ENCODE measurements around the gene SPTB.

The SPTB gene

GRCh38 chr14:64808449-64808848, 71.3 kb downstream of the SPTB start:
- no peaks in the 10 kb centered on the region for H3K79me2 ChIP-seq (ENCODE audit: insufficient read depth, low read length)
- no peaks in the 10 kb centered on the region for H3K9me2 ChIP-seq (replicated peaks; ENCODE audit: insufficient read depth, low read length)
- no peaks in the 10 kb centered on the region for H3F3A ChIP-seq (ENCODE audit: insufficient read depth)
- no peaks in the 10 kb centered on the region for H4K20me1 ChIP-seq (ENCODE audit: low read depth, low read length)
- no peak overlapping the region for H3K9ac ChIP-seq (ENCODE audit: low read length)
- H3K27me3 ChIP-seq (ENCODE audit: low read length), result no peaks in the 10 kb centered on the region
- no peak overlapping the region for H3K4me2 ChIP-seq (ENCODE audit: low read depth, low read length, poor library complexity, severe bottlenecking)
- no peak overlapping the region for H3K4me3 ChIP-seq (ENCODE audit: insufficient read depth, low read length, poor library complexity, severe bottlenecking)
- H3K27ac ChIP-seq (ENCODE audit: low read depth, low read length), result no peak overlapping the region
- no peaks in the 10 kb centered on the region for H3K36me3 ChIP-seq (ENCODE audit: low read length)
- H2AFZ ChIP-seq (ENCODE audit: low read depth, low read length, severe bottlenecking), result no peak overlapping the region
- H3K9me3 ChIP-seq (ENCODE audit: insufficient read depth, low read length), result no peaks in the 10 kb centered on the region
- TF ChIP-seq CTCF (IDR thresholded peaks at IDR 0.05; ENCODE audit: insufficient read depth, low read length, poor library complexity, severe bottlenecking) (no peak), EZH2phosphoT487 (conservative IDR thresholded peaks at IDR 0.05; ENCODE audit: low read length) (no peak)

GRCh38 chr14:64807551-64807950, 72.2 kb downstream of the SPTB start:
- no peaks in the 10 kb centered on the region for H3F3A ChIP-seq (ENCODE audit: insufficient read depth)
- no peak overlapping the region for H3K9ac ChIP-seq (ENCODE audit: low read length)
- no peak overlapping the region for H2AFZ ChIP-seq (ENCODE audit: low read depth, low read length, severe bottlenecking)
- TF ChIP-seq EZH2phosphoT487 (conservative IDR thresholded peaks at IDR 0.05; ENCODE audit: low read length), result no peak
- TF ChIP-seq CTCF (IDR thresholded peaks at IDR 0.05; ENCODE audit: insufficient read depth, low read length, poor library complexity, severe bottlenecking), result no peak
- no peaks in the 10 kb centered on the region for H3K27me3 ChIP-seq (ENCODE audit: low read length)
- no peaks in the 10 kb centered on the region for H3K9me3 ChIP-seq (ENCODE audit: insufficient read depth, low read length)
- no peaks in the 10 kb centered on the region for H3K9me2 ChIP-seq (replicated peaks; ENCODE audit: insufficient read depth, low read length)
- H3K4me2 ChIP-seq (ENCODE audit: low read depth, low read length, poor library complexity, severe bottlenecking), result no peak overlapping the region
- no peak overlapping the region for H3K4me3 ChIP-seq (ENCODE audit: insufficient read depth, low read length, poor library complexity, severe bottlenecking)
- no peak overlapping the region for H3K27ac ChIP-seq (ENCODE audit: low read depth, low read length)
- no peaks in the 10 kb centered on the region for H4K20me1 ChIP-seq (ENCODE audit: low read depth, low read length)
- H3K36me3 ChIP-seq (ENCODE audit: low read length), result no peaks in the 10 kb centered on the region
- H3K79me2 ChIP-seq (ENCODE audit: insufficient read depth, low read length), result no peaks in the 10 kb centered on the region

- Histone ChIP-seq H3K27me3 (ENCODE audit: low read length) (no peaks in the 10 kb centered on the region), H3K9me3 (ENCODE audit: insufficient read depth, low read length) (no peaks in the 10 kb centered on the region), H3K27ac (ENCODE audit: low read depth, low read length) (no peak overlapping the region), H3K9me2 (replicated peaks; ENCODE audit: insufficient read depth, low read length) (no peaks in the 10 kb centered on the region), H3K79me2 (ENCODE audit: insufficient read depth, low read length) (no peaks in the 10 kb centered on the region), H3K36me3 (ENCODE audit: low read length) (no peaks in the 10 kb centered on the region), H3F3A (ENCODE audit: insufficient read depth) (no peaks in the 10 kb centered on the region), H3K9ac (ENCODE audit: low read length) (no peak overlapping the region), H3K4me3 (ENCODE audit: insufficient read depth, low read length, poor library complexity, severe bottlenecking) (no peak overlapping the region), H4K20me1 (ENCODE audit: low read depth, low read length) (no peaks in the 10 kb centered on the region), H2AFZ (ENCODE audit: low read depth, low read length, severe bottlenecking) (no peak overlapping the region), H3K4me2 (ENCODE audit: low read depth, low read length, poor library complexity, severe bottlenecking) (no peak overlapping the region)
- TF ChIP-seq CTCF (IDR thresholded peaks at IDR 0.05; ENCODE audit: insufficient read depth, low read length, poor library complexity, severe bottlenecking) (no peak), EZH2phosphoT487 (conservative IDR thresholded peaks at IDR 0.05; ENCODE audit: low read length) (no peak)
These were observed 72.7 kb downstream of the SPTB start for GRCh38 chr14:64806862-64807495.

All from SU-DHL-6 (cell line).